Bronchial epithelial cell (primary cell): ENCODE results near the gene DNMT3B. TPM values are rescaled to one million over a fixed set of nuclear protein-coding genes. Genes with fewer than 3 reads are reported as not detected.

ENCODE experiments used
- DNase-seq: peaks from one replicate; pipeline ENCODE4 v3.0.0-alpha.2; 2010; ENCODE audit warnings: low read depth
- FAIRE-seq: peaks from 2 replicates; lab custom pipeline; 2011; peaks lifted over from hg19 to GRCh38; lab: Jason Lieb, UNC
- H3K27me3 ChIP-seq: 2 replicates; pipeline ENCODE4 v1.5.1; 2011; ENCODE audit warnings: low read length; ENCODE audit not compliant: control insufficient read depth, insufficient read depth
- H3K36me3 ChIP-seq: 2 replicates; pipeline ENCODE4 v1.5.1; 2011; ENCODE audit warnings: low read length; ENCODE audit not compliant: control insufficient read depth, insufficient read depth
- H3K4me3 ChIP-seq: 2 replicates; pipeline ENCODE4 v1.5.1; 2011; ENCODE audit warnings: mild to moderate bottlenecking, low read depth, low read length, control low read depth
- CTCF ChIP-seq: IDR thresholded peaks from 2 replicates; pipeline ENCODE4 v1.5.1; 2011; ENCODE audit warnings: mild to moderate bottlenecking, moderate library complexity, low read length, control low read depth, inconsistent platforms; ENCODE audit not compliant: insufficient read depth, severe bottlenecking
- total RNA-seq: library from RNA; depleted of rRNA; stranded (reverse); fragments of >200 nt; gene quantifications from 2 replicates; pipeline ENCODE4 v1.2.1, GENCODE V29; 2014

DNMT3B gene
- total RNA-seq, 1 donor from 2014 or later: 0.79 TPM

GRCh38 chr20:32749914-32750637, 12.1 kb upstream of the DNMT3B start:
- Histone ChIP-seq H3K4me3 (no peak overlapping the region), H3K27me3 (no peaks in the 10 kb centered on the region), H3K36me3 (no peaks in the 10 kb centered on the region)
- FAIRE-seq: no peak
- DNase-seq: no peak
- TF ChIP-seq CTCF: no peak

- no peak for FAIRE-seq
Observed at GRCh38 chr20:32751293-32751692, 10.9 kb upstream of the DNMT3B start.

GRCh38 chr20:32751702-32752457, 10.3 kb upstream of the DNMT3B start:
- H3K27me3 ChIP-seq: no peaks in the 10 kb centered on the region
- no peak for TF ChIP-seq CTCF
- DNase-seq: no peak
- no peak for FAIRE-seq
- H3K36me3 ChIP-seq: no peaks in the 10 kb centered on the region
- no peak overlapping the region for H3K4me3 ChIP-seq

More at GRCh38 chr20:32751293-32751692, 10.9 kb upstream of the DNMT3B start:
- H3K27me3 ChIP-seq: no peaks in the 10 kb centered on the region
- DNase-seq: no peak
- H3K4me3 ChIP-seq: no peak overlapping the region
- H3K36me3 ChIP-seq: no peaks in the 10 kb centered on the region
- TF ChIP-seq CTCF: no peak

DNA sequence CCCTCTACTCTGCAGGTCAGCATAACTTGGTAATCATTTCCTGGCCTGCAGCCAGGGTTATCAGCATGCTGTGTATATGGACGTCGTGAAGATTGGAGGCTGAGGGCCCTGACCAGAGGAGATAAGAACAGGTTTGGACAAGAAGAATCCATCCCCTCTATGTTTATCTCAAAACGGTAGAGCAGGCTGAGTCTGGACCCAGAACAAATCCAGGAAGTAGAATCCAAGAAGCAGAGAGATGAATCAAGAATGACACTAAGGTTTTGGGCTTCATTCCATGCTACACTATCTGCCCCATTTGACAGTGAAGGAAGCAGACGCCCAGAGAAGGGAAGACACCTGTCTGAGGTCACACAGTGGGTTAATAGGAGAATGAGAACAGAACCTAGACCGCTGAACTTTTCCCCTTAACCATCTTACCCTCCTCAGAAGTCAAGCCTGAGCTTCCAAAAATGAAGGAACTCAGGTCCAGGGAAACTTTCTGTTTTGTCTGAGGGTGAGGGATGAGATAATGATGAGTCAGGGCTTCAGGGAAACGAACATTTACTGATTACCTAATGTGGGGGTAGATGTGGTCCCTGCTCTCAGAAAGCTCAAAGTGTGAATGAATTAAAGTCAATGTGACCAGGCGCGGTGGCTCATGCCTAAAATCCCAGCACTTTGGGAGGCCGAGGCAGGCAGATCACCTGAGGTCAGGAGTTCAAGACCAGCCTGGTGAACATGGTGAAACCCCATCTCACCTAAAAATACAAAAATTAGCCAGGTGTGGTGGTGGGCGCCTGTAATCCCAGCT, 9.5 kb upstream of the DNMT3B start:
- FAIRE-seq: no peak
- peak; percentile 87 for DNase-seq
- H3K4me3 ChIP-seq: no peak overlapping the region
- TF ChIP-seq CTCF: no peak
- H3K27me3 ChIP-seq: no peaks in the 10 kb centered on the region
- H3K36me3 ChIP-seq: no peaks in the 10 kb centered on the region

DNA sequence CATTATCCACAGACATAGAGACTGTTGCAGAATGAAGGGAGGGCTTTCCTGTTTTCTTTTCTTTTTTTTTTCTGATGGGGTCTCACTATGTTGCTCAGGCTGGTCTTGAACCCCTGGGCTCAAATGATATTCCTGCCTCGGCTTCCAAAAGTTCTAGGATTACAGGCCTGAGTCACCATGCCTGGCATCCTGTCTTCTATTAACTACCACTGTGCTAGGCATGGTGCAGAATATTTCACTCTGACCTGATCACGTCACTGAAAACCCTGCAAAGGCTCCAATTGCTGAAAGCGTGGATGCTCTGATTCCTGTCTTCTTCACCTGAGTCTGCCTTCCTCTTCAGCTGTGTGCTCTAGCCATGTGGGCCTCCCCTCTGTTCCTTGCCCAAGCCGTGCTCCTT, 8.5 kb upstream of the DNMT3B start:
- H3K4me3 ChIP-seq: no peak overlapping the region
- DNase-seq (no peak), FAIRE-seq (no peak)
- H3K27me3 ChIP-seq: no peaks in the 10 kb centered on the region
- no peak for TF ChIP-seq CTCF
- H3K36me3 ChIP-seq: no peaks in the 10 kb centered on the region
